Retinal pigment epithelial cell (primary cell): Measurements from ENCODE around the gene NOP56.

Experiments used
- DNase-seq: peaks from one replicate; pipeline ENCODE4 v3.0.0-alpha.2; 2010; ENCODE audit warnings: low read depth
- H3K4me3 ChIP-seq: 2 replicates; pipeline ENCODE4 v1.5.1; 2011; ENCODE audit warnings: mild to moderate bottlenecking, low read length, control low read depth, moderate library complexity
- TF ChIP-seq, protein P1 (sequence below): conservative IDR thresholded peaks from 2 replicates; pipeline ENCODE4 v1.5.1; 2011; ENCODE audit warnings: low read depth, low read length, control low read depth, inconsistent platforms

The NOP56 gene

DNA sequence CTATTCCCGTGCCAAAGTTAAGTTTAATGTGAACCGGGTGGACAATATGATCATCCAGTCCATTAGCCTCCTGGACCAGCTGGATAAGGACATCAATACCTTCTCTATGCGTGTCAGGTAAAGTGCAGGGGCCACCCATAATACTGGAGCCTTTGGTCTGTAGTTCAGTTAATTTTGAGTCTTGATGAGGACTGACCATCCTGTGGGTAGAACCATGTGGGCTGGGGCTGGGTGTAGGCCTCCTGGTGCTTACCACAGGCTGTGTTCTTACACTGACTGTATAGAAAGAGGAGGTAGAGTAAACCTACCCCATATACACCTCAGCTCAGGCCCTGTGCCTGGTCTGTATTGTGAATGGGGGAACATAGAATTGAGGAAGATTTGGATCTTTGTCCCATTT, 2.4 kb downstream of the NOP56 start:
- DNase-seq: no peak
- TF ChIP-seq, protein P1, sequence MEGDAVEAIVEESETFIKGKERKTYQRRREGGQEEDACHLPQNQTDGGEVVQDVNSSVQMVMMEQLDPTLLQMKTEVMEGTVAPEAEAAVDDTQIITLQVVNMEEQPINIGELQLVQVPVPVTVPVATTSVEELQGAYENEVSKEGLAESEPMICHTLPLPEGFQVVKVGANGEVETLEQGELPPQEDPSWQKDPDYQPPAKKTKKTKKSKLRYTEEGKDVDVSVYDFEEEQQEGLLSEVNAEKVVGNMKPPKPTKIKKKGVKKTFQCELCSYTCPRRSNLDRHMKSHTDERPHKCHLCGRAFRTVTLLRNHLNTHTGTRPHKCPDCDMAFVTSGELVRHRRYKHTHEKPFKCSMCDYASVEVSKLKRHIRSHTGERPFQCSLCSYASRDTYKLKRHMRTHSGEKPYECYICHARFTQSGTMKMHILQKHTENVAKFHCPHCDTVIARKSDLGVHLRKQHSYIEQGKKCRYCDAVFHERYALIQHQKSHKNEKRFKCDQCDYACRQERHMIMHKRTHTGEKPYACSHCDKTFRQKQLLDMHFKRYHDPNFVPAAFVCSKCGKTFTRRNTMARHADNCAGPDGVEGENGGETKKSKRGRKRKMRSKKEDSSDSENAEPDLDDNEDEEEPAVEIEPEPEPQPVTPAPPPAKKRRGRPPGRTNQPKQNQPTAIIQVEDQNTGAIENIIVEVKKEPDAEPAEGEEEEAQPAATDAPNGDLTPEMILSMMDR: no peak
- peak overlapping the region; percentile 97 for H3K4me3 ChIP-seq

DNA sequence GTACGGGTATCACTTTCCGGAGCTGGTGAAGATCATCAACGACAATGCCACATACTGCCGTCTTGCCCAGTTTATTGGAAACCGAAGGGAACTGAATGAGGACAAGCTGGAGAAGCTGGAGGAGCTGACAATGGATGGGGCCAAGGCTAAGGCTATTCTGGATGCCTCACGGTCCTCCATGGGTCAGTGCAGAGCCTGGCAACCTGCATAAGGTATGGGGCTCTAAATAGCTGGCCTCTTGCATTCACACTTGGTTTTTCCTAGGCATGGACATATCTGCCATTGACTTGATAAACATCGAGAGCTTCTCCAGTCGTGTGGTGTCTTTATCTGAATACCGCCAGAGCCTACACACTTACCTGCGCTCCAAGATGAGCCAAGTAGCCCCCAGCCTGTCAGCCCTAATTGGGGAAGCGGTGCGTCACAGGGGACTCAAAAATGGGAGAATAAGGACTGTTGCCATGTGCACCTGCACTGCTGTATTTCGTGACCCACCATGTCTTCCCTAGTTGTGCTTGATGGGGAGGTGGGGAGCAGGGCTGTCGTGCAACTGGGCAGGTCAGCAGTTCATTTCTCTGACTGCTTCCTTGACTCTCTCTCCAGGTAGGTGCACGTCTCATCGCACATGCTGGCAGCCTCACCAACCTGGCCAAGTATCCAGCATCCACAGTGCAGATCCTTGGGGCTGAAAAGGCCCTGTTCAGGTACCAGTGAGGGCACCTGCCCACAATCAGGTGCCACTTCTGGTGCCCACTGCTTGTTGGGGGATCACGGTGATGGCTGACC, 3.1 kb downstream of the NOP56 start:
- TF ChIP-seq, protein P1: no peak
- no peak for DNase-seq
- no peak overlapping the region for H3K4me3 ChIP-seq

DNA sequence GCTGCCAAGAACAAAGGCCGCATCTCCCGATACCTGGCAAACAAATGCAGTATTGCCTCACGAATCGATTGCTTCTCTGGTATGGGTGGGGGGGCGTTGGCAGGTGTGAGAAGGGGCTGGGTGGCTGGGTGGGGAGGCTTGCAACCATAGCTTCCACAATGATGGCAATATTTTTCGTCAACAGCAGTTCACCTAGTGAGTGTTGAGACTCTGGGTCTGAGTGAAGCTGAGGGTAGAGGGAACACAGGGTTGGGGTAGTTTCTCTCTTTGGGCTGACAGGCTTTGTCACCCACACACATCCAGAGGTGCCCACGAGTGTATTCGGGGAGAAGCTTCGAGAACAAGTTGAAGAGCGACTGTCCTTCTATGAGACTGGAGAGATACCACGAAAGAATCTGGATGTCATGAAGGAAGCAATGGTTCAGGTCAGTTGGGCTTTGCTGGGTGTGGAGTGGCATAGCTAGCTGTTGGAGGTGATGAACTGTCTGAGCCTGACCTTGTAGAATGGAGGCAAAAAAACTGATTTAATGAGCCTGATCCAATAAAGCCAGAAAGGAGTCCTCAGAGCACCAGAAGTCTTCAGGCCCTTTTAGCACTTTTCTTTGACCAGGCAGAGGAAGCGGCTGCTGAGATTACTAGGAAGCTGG, 4.2 kb downstream of the NOP56 start:
- DNase-seq: no peak
- no peak overlapping the region for H3K4me3 ChIP-seq
- TF ChIP-seq, protein P1: no peak

DNA sequence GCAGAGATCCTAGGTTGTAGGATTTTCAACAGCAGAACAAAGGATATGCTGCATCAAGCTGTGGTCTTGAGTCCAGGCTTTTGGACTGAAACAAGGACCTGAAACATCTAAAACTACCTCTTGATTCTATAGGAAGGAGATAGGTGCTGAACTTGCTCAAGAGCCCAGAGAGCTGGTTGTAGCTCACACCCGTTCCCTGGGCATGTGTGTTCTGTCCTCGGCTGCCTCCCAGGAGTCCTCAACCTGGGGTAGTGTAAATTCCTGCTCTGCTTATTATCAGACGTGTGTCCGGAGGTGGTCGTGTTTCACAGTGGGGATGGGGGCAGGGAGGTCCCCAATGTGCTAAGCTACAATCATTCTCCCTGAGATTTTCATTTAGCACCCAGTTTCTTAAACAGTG, 4.8 kb downstream of the NOP56 start:
- no peak overlapping the region for H3K4me3 ChIP-seq
- no peak for DNase-seq
- TF ChIP-seq, protein P1: no peak

DNA sequence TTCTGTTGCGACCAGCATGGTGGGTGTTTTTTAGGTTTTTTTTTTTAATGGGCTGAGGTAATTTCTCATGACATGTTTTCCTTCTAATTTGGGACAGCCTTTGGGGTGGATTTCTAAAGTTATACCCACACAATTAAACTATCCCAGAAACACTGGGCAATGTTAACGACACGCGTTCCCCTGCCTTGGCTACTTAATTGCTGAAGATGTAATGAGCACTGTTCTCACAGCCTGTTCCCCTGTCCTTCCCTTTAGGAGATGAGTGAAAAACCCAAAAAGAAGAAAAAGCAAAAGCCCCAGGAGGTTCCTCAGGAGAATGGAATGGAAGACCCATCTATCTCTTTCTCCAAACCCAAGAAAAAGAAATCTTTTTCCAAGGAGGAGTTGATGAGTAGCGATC, 5.2 kb downstream of the NOP56 start:
- DNase-seq: no peak
- TF ChIP-seq, protein P1: no peak
- no peak overlapping the region for H3K4me3 ChIP-seq

DNA sequence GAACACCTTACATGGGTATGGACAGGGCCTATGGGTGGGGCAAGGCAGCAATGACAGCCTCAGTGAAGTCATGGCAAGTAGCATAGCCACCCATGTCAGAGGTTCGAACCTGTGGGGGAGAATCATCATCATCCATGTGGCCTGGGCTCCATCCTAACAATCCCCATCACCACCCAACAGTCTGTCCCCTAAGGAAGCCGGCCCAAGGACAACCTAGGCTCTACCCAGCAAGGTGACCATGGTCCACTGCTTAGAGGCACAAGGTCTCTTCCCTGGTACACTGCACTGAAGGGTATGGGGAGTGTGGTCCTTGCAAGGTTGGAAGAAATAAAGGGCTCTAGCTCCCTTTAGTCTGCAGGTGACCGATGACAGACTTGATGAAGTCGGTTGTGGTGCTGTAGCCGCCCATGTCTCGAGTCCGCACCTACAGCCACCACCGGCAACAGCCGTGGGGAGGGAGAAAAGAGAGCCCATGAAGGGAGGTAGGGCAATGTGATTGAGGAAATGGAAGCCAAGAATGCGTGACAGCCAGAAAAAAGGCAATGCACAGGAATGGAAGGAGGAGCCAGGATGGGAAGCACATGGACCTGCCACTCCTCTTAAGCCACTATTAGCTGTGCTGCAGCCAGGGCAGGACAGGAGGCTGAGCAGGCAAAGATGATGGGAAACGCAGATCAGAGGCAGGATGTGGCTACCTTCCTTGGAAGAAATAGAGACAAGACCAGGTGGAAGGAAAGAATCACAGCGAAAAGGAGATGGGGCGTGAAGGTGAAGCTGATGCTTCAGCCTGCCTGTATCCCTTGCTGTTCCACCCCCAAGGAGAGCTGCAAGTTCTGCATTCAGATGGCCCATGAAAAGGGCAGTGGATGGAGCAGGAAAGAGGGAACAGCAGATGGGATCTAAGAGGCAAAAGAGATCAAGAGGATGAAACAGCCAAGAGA, 6.3 kb downstream of the NOP56 start:
- no peak overlapping the region for H3K4me3 ChIP-seq

More for the DNA sequence above, 6.3 kb downstream of the NOP56 start:
- DNase-seq: no peak
- TF ChIP-seq, protein P1: no peak
